ENCODE data around the gene TMTC2.

DNA sequence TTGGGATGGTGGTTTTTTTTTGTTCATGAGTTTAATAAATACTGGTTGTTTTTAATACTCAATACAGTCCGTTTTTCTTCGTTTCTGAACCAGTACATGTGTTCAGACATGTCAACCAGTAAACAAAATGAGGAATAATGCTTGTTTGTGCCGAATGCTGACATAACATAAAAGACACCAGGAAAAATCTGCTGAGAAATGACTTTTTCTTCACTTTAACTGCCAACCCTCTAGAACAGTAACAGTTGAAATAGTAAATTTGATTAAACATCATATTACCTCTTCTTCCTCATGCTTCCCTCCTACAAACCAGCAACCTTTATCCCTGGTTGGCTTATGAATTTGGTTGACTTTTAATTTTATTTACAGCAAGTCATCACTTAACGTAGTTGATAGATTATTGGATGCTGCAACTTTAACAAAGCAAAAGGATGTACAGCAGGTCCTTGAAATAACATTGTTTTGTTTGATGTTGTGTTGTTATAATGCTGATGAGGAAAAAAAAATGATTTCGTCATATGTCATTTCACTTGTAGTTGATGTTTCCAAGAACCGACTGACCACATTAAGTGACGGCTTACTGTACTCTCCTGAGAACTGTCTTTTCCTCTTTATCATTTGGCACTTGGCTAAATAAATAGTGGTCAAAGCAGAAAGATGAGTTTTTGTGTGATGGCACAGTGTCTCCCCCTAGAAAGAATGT is 340.5 kb downstream of the TMTC2 start:
- TF ChIP-seq, protein P1, sequence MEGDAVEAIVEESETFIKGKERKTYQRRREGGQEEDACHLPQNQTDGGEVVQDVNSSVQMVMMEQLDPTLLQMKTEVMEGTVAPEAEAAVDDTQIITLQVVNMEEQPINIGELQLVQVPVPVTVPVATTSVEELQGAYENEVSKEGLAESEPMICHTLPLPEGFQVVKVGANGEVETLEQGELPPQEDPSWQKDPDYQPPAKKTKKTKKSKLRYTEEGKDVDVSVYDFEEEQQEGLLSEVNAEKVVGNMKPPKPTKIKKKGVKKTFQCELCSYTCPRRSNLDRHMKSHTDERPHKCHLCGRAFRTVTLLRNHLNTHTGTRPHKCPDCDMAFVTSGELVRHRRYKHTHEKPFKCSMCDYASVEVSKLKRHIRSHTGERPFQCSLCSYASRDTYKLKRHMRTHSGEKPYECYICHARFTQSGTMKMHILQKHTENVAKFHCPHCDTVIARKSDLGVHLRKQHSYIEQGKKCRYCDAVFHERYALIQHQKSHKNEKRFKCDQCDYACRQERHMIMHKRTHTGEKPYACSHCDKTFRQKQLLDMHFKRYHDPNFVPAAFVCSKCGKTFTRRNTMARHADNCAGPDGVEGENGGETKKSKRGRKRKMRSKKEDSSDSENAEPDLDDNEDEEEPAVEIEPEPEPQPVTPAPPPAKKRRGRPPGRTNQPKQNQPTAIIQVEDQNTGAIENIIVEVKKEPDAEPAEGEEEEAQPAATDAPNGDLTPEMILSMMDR (IDR thresholded peaks at IDR 0.05), result no peak
- no peak for TF ChIP-seq POLR2A (IDR thresholded peaks at IDR 0.05)

Measured in tibial nerve (tissue), 3 donors.